AG10803 (cell line): ENCODE results near the gene LTBP1.
A peak's percentile ranks its signal among the peaks of the same experiment; 100 is the strongest.

Experiments
- DNase-seq: peaks from one replicate; pipeline ENCODE4 v3.0.0; 2010; ENCODE audit warnings: low read depth
- H3K4me3 ChIP-seq: 2 replicates; pipeline ENCODE4 v1.5.1; 2011; ENCODE audit warnings: mild to moderate bottlenecking, low read length, control low read depth
- CTCF ChIP-seq: conservative IDR thresholded peaks from 2 replicates; pipeline ENCODE4 v1.5.1; 2011; ENCODE audit warnings: mild to moderate bottlenecking, low read length, control low read depth, inconsistent platforms

The LTBP1 gene

GRCh38 chr2:33111002-33111446 is 164.3 kb downstream of the LTBP1 start:
- H3K4me3 ChIP-seq = no peak overlapping the region
- DNase-seq = peak; percentile 70
- no peak for TF ChIP-seq CTCF

GRCh38 chr2:33115196-33115595 is 168.4 kb downstream of the LTBP1 start:
- no peak for TF ChIP-seq CTCF
- no peak overlapping the region for H3K4me3 ChIP-seq
- no peak for DNase-seq

- no peak for DNase-seq
- no peak overlapping the region for H3K4me3 ChIP-seq
- TF ChIP-seq CTCF = no peak
These were observed 169.0 kb downstream of the LTBP1 start for GRCh38 chr2:33115728-33116127.

GRCh38 chr2:33116799-33117198 is 170.0 kb downstream of the LTBP1 start:
- no peak overlapping the region for H3K4me3 ChIP-seq
- TF ChIP-seq CTCF = no peak
- DNase-seq = no peak

GRCh38 chr2:33118651-33119050 is 171.9 kb downstream of the LTBP1 start:
- no peak overlapping the region for H3K4me3 ChIP-seq
- DNase-seq = no peak
- TF ChIP-seq CTCF = no peak

GRCh38 chr2:33121416-33121815 is 174.7 kb downstream of the LTBP1 start:
- no peak for DNase-seq
- no peak for TF ChIP-seq CTCF
- no peak overlapping the region for H3K4me3 ChIP-seq

GRCh38 chr2:33121925-33122324 is 175.2 kb downstream of the LTBP1 start:
- no peak overlapping the region for H3K4me3 ChIP-seq
- TF ChIP-seq CTCF = no peak
- DNase-seq = no peak
